GM18508 (cell line): ENCODE data around the gene SCN8A.

Source experiments
- ATAC-seq: cut with Tn5 transposase; IDR thresholded peaks from one replicate; pipeline ENCODE4 v1.9.1; 2021; ENCODE audit warnings: moderate number of reproducible peaks; ENCODE audit not compliant: insufficient read depth, unreplicated experiment

SCN8A gene

DNA sequence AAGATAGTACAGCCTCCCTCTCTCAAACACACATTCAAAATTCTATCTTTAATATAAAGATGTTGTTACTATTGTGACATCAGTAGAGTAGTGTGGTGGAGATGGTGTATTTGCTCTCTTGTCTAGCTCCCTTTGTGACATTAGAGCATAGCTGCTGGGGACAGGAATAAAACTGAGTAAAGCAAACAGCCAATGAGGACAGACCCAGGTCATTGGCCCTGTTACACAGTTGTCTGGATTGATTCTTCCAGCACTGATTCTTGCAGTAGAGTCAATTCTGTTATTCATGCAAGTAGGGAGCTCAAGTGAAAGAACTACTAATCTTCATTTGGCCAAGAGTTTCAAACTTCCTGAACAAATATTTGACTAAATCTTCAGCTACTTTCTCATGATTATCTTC, 72.4 kb downstream of the SCN8A start:
- ATAC-seq: no peak

GRCh38 chr12:51666696-51667095, 75.7 kb downstream of the SCN8A start:
- no peak for ATAC-seq

- ATAC-seq: no peak
Observed at GRCh38 chr12:51667269-51667668, 76.2 kb downstream of the SCN8A start.

DNA sequence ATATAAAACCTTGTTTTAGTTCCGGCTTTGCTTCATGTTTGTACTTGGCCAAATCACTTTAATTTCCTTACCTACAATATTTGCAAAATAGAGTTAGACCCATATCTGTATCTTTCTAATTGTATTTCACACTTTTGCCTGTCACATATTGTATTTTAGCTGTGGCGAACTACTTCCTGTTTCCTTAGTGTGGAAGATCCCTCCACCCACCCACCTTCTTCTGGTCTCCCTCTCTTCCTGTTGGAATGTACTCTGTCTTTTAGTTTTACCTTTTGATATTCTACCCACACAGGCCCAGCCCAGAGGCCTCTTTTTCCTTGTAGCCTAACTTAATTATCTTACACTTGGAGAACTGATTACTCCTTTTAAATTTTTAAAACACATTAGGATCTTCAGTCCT, 78.2 kb downstream of the SCN8A start:
- no peak for ATAC-seq

GRCh38 chr12:51669996-51670395, 79.0 kb downstream of the SCN8A start:
- ATAC-seq: no peak

GRCh38 chr12:51672334-51672733, 81.3 kb downstream of the SCN8A start:
- no peak for ATAC-seq

DNA sequence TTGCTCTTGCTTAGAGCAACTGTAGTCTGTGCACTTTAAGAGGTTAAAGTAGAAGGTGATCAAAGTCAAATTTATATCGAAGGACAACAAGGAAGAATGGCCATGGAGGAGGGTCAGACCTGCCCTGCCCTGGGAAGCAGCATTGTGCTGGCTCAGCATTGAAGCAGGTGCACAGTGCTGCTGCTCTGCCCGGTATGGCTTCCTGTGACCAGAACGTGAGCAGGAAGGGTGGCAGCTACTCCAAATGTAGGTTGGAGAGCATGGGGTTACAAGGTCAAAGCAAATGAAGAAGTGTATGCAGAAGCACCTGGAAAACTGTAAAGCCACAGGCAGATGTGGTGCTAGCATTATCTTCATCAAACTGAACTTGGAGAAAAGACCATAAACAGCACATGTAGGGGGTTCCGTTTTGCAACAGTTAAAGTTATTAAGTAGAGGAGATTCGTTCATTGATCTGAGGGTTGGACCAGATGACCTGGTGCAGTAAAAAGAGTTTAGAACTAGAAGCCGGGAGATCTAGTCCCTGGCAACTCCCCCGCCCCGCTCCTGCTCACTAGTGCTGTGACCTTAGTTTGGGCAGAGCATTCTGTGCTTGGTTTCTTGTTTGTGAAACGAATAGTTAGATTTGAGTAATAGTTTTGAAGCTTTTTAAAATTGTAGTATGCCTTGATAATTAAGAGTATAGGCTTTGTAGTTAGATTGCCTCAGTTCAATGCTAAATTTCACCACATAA, 84.2 kb downstream of the SCN8A start:
- no peak for ATAC-seq

DNA sequence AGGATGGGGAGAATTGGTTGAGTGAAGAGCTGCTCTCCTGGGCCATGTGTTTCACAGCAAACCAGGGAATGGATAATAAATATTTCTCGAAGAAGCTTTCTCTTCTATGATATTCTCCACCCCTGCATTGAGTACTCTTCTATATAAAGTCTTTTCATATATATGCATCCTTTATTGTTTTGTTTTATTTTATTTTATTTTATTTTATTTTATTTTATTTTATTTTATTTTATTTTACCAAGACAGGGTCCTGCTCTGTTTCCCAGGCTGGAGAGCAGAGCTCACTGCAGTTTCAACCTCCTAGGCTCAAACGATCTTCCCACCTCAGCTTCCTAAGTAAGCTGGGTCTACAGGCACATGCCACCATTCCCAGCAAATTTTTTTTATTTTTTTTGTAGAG, 85.8 kb downstream of the SCN8A start:
- no peak for ATAC-seq

- no peak for ATAC-seq
Observed at GRCh38 chr12:51677284-51677968, 86.4 kb downstream of the SCN8A start.

GRCh38 chr12:51678086-51678724, 87.2 kb downstream of the SCN8A start:
- no peak for ATAC-seq

DNA sequence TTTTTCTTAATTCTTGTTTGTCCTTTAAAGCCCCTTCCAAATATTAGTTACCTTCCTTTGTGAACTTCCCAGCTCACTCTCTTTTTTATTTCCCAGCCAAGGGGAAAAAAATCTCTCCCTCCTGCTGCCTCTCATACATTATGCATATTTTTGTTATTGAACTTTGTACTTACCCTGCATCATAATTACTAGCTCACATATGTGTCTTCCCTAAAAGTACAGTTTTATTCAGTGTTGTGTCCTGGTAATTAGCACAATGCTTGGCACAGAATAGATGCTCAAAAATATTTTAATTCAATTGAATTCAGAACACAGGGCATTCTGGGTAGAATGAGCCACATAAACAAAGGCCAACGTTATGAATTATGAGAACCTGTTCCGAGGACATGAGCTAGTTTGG, 91.9 kb downstream of the SCN8A start:
- no peak for ATAC-seq

DNA sequence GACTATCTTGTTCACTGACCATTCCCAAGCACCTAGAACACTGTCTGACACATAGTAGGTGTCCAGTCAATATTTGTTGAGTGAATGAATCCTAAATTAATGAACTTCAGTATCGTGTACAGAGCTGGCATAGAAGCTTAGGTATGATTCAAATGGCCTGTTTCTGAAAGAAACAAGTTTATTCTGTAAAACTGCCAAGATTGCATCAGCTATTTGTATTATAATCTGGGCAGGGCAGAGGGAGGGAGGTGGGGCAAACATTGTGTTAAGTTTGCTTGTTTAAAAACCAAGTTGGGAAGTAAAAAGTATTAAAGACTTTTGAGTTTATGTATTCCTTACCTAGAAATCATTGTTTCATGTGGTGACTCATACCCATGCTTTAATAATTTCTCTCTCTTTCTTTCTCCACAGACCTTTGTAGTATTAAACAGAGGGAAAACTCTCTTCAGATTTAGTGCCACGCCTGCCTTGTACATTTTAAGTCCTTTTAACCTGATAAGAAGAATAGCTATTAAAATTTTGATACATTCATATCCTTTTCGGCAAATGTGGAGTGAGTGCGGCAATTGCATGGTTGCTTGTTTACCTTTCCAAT, 92.8 kb downstream of the SCN8A start:
- ATAC-seq: no peak

DNA sequence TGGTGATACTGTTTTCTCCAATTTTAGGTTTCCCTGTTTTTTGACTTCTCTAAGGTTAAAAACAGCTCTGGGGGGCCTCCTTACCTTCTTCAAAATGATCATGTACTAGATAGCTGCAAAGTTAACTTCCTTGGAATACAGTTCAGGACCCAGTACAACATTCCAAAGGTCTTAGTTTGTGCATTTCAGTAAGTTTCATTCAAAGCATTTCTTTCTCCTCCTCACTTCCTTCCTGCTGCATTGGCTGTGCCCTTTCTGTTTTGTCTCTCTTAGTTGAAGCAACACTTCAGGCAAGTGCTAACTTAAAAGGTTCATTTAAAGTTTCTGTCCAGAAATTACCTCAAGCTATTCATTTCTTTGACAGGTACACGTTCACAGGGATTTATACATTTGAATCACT, 95.7 kb downstream of the SCN8A start:
- ATAC-seq: no peak

DNA sequence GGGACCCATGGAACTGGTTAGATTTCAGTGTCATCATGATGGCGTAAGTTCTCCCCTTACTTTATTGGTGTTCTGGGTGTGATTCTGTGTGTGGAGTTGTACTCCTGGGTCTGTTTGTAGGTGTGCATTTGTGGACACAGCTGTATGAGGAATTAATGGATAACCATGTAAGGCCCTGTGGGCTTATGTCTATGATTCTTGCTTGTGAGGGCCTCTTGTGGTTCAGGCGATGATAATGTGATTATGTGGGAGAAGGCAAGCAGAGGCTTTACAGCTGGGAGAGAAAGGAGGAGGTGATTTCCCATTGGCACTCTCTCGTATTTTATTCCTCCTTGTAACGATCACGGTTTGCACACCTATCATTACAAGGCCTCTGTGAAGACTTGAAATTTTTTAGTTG, 96.1 kb downstream of the SCN8A start:
- no peak for ATAC-seq

DNA sequence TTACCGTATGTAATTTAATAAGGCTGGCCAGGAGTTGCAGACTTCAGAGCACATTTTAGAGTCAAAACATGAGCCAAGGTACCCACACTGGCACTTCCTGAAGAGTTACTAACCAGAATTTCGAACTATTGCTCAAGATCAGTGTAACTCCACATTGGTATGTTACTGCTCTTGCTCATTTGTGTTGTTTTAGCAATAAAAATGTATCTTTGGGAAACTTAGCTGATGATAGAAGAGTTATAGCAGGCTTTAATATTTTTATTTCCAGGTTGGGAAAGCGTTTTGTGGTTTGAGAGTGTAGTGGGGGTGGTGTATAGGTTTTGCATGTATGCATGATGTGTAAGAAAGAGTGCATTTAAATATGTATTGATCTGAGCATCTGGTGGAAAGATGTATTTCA, 96.6 kb downstream of the SCN8A start:
- no peak for ATAC-seq

- no peak for ATAC-seq
Observed at GRCh38 chr12:51689983-51690382, 99.0 kb downstream of the SCN8A start.

- no peak for ATAC-seq
Observed at GRCh38 chr12:51692016-51692415, 101.0 kb downstream of the SCN8A start.

DNA sequence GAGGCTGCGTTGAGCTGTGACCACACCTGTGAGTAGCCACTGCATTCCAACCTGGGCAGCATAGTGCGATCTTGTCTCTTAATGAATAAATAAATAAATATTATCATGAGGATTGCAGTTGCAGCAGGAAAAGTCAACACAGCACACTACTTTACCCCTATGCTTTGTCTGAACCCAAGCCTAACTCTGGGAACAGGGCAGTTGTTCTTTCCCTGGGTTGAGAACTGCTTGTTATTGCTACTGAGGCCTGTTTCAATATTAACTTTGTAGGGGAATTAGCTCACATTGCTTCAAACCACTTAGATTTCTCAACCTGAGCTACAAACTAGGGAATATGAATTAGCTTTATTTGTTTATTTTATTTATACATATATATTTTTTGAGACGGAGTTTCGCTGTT, 102.5 kb downstream of the SCN8A start:
- ATAC-seq: no peak

GRCh38 chr12:51694146-51694545, 103.1 kb downstream of the SCN8A start:
- ATAC-seq: no peak

DNA sequence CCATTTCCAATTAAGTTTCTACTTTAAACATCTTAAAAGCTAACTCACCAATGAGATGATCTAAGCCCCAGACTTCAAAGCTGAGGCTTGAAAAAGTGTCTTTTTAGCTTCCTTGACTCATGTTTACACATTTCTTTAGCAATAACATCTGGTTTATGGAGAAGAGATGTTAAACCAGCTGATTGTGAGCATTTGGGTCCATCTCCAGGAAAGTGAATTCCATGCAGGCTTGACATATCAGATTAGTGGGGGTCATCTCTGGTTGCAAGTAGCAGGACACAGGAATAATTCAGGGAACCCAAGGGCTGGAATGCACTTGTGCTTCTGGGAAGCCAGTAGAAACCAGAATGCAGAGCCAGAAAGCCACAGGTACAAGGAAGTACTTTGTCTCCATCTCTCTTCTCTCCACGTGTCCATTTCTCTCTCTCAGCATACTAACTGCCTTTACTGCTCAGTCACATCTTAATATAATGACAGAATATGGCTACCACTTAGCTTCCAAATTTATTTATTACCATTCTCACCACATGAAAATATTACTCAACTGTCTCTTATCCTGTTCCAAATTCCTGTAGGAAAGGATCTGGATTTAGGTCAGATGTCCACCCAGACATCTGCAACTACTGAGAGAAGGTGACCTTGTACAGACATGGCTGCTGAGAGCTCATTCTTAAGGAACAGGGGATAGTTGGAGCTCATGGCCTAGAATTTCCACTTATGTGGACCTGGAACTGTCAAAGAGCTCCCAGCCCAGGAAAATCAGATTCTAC, 104.4 kb downstream of the SCN8A start:
- no peak for ATAC-seq

GRCh38 chr12:51699219-51699618, 108.2 kb downstream of the SCN8A start:
- no peak for ATAC-seq
